DOHH2 (cell line): ENCODE measurements around the gene KMT2B.

ENCODE experiments used
- H3F3A ChIP-seq: fragments of 200-600 bp; sonication (generic), shearing (Covaris generic); 2 replicates; pipeline ENCODE4 v1.6.0; 2016; ENCODE audit warnings: antibody characterized with exemption, mild to moderate bottlenecking; ENCODE audit not compliant: control insufficient read depth, insufficient read depth
- H3K27ac ChIP-seq: fragments of 200-600 bp; sonication (generic); 2 replicates; pipeline ENCODE4 v1.5.1; 2014; ENCODE audit warnings: low read depth, mild to moderate bottlenecking, low read length, moderate library complexity
- H3K27me3 ChIP-seq: fragments of 200-600 bp; sonication (generic); 2 replicates; pipeline ENCODE4 v1.6.1; 2014; ENCODE audit warnings: mild to moderate bottlenecking, low read length, mixed read lengths; ENCODE audit not compliant: control insufficient read depth
- H3K36me3 ChIP-seq: fragments of 200-600 bp; sonication (generic); 2 replicates; pipeline ENCODE4 v1.6.1; 2014; ENCODE audit warnings: mild to moderate bottlenecking, low read length, moderate library complexity, mixed read lengths; ENCODE audit not compliant: control insufficient read depth
- H3K4me1 ChIP-seq: fragments of 200-600 bp; sonication (generic); 2 replicates; pipeline ENCODE4 v1.6.1; 2014; ENCODE audit warnings: mild to moderate bottlenecking, low read length, mixed read lengths; ENCODE audit not compliant: control insufficient read depth
- H3K4me2 ChIP-seq: fragments of 200-600 bp; sonication (generic); 2 replicates; pipeline ENCODE4 v1.6.0; 2014; ENCODE audit warnings: mild to moderate bottlenecking, low read length, moderate library complexity
- H3K4me3 ChIP-seq: fragments of 200-600 bp; sonication (generic); 2 replicates; pipeline ENCODE4 v1.5.1; 2014; ENCODE audit warnings: mild to moderate bottlenecking, low read length, mixed read lengths
- H3K79me2 ChIP-seq: fragments of 200-600 bp; sonication (generic); 2 replicates; pipeline ENCODE4 v1.6.1; 2014; ENCODE audit warnings: mild to moderate bottlenecking, low read length, mixed read lengths; ENCODE audit not compliant: control insufficient read depth
- H3K9me2 ChIP-seq: fragments of 200-600 bp; sonication (generic); replicated peaks from 2 replicates; pipeline ENCODE4 v1.6.1; 2014; ENCODE audit warnings: mild to moderate bottlenecking, low read length, mixed read lengths; ENCODE audit not compliant: control insufficient read depth
- H3K9me3 ChIP-seq: fragments of 200-600 bp; sonication (generic); 2 replicates; pipeline ENCODE4 v1.6.1; 2014; ENCODE audit warnings: antibody characterized with exemption, low read length, mixed read lengths; ENCODE audit not compliant: control insufficient read depth, insufficient read depth
- H4K20me1 ChIP-seq: fragments of 200-600 bp; sonication (generic); 2 replicates; pipeline ENCODE4 v1.6.0; 2014; ENCODE audit warnings: low read depth, mild to moderate bottlenecking, antibody characterized with exemption, low read length, moderate library complexity; ENCODE audit not compliant: control insufficient read depth, insufficient read depth
- EZH2phosphoT487 ChIP-seq: fragments of 200-600 bp; sonication (generic); IDR thresholded peaks from 2 replicates; pipeline ENCODE4 v1.6.1; 2017; ENCODE audit warnings: borderline replicate concordance, mild to moderate bottlenecking, antibody characterized with exemption, low read length, moderate library complexity, mixed read lengths
- TF ChIP-seq, protein P1 (sequence below): fragments of 200-600 bp; sonication (generic); IDR thresholded peaks from one replicate; pipeline ENCODE4 v1.5.1; 2014; ENCODE audit warnings: antibody characterized with exemption, mild to moderate bottlenecking, low read depth, low read length; ENCODE audit not compliant: poor library complexity, severe bottlenecking

Gene KMT2B

DNA sequence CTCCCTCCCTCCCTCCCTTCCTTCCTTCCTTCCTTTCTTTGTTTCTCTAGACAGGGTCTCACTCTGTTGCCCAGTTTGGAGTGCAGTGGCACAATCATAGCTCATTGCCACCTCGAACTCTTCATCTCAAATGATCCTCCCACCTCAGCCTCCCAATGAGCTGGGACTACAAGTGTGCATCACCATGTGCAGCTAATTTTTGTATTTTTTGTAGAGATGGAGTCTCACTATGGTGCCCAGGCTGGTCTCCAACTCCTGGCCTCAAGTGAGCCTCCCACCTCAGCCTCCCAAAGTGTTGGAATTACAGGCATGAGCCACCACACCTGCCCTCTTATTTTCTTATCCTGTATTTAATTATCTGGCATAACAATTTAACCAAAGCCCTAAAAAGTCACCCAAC lies 47.1 kb upstream of the KMT2B start:
- Histone ChIP-seq H3K9me2 (no peaks in the 10 kb centered on the region), H3K27me3 (peaks cover 20% of the 10 kb centered on the region), H3F3A (no peaks in the 10 kb centered on the region), H3K4me1 (no peaks in the 10 kb centered on the region), H4K20me1 (no peaks in the 10 kb centered on the region), H3K4me3 (no peak overlapping the region), H3K27ac (no peak overlapping the region), H3K36me3 (no peaks in the 10 kb centered on the region), H3K9me3 (no peaks in the 10 kb centered on the region), H3K79me2 (no peaks in the 10 kb centered on the region), H3K4me2 (no peak overlapping the region)
- TF ChIP-seq, protein P1, sequence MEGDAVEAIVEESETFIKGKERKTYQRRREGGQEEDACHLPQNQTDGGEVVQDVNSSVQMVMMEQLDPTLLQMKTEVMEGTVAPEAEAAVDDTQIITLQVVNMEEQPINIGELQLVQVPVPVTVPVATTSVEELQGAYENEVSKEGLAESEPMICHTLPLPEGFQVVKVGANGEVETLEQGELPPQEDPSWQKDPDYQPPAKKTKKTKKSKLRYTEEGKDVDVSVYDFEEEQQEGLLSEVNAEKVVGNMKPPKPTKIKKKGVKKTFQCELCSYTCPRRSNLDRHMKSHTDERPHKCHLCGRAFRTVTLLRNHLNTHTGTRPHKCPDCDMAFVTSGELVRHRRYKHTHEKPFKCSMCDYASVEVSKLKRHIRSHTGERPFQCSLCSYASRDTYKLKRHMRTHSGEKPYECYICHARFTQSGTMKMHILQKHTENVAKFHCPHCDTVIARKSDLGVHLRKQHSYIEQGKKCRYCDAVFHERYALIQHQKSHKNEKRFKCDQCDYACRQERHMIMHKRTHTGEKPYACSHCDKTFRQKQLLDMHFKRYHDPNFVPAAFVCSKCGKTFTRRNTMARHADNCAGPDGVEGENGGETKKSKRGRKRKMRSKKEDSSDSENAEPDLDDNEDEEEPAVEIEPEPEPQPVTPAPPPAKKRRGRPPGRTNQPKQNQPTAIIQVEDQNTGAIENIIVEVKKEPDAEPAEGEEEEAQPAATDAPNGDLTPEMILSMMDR, result no peak
- TF ChIP-seq EZH2phosphoT487, result no peak

DNA sequence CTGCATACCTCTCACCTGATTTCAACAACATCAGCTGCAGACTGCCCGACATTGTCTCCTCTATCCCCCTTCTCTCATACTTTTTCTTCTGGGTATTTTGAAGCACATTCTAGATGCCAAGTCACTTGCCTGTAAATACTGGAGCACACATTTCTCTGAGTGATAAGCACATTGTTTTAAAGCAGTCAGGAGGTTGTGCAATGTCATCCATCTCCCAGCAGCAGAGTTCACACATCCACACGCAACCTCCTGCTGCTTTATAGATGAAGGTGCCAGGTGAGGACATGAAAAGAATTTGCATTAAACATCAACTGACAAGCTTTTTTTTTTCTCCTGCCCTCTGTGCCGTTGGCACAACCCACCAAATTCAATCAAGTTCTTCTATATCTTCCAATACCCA lies 46.0 kb upstream of the KMT2B start:
- H3K4me1 ChIP-seq, result no peaks in the 10 kb centered on the region
- no peaks in the 10 kb centered on the region for H3F3A ChIP-seq
- H3K4me2 ChIP-seq, result no peak overlapping the region
- peaks cover 20% of the 10 kb centered on the region for H3K27me3 ChIP-seq
- no peak overlapping the region for H3K27ac ChIP-seq
- TF ChIP-seq EZH2phosphoT487, result no peak
- TF ChIP-seq, protein P1, result no peak
- H3K9me2 ChIP-seq, result no peaks in the 10 kb centered on the region
- H3K36me3 ChIP-seq, result no peaks in the 10 kb centered on the region
- no peaks in the 10 kb centered on the region for H3K79me2 ChIP-seq
- no peak overlapping the region for H3K4me3 ChIP-seq
- no peaks in the 10 kb centered on the region for H4K20me1 ChIP-seq
- H3K9me3 ChIP-seq, result no peaks in the 10 kb centered on the region

DNA sequence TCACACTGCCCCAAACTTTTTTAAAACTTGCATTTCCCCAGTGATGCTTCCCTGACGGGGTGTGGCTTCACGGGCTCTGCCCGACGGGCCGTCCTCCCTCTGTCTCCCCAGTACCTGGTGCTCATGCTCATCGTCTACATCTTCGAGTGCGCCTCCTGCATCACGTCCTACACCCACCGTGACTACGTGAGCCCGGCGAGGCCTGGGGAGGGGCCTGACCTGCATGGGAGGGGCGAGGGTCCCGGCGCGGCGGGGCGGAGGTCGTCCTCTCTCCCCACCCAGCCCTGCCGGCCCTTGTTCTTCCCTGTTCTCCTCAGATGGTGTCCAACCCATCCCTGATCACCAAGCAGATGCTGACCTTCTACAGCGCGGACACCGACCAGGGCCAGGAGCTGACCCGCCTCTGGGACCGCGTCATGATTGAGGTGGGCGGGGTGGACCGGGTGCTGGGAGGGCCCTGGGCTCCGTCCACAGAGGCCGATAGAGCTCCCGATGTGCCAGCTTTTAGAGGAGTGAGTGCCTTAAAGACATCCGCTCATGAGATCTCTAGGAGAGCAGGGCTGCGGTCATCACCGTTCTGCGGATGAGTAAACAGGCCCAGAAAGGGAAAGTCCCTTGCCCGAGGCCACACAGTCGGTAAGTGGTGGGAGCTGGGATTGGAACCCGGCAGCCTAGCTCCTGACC lies 44.5 kb upstream of the KMT2B start:
- Histone ChIP-seq H3K27me3 (peaks cover 20% of the 10 kb centered on the region), H3K27ac (no peak overlapping the region), H3K9me2 (no peaks in the 10 kb centered on the region), H3K4me2 (no peak overlapping the region), H3K9me3 (no peaks in the 10 kb centered on the region), H3K4me3 (no peak overlapping the region), H3K79me2 (no peaks in the 10 kb centered on the region), H4K20me1 (no peaks in the 10 kb centered on the region), H3K36me3 (no peaks in the 10 kb centered on the region), H3K4me1 (no peaks in the 10 kb centered on the region), H3F3A (no peaks in the 10 kb centered on the region)
- TF ChIP-seq, protein P1, result no peak
- no peak for TF ChIP-seq EZH2phosphoT487
